GM19035 (cell line): ENCODE measurements around the gene RPL35A.
"Not testable (repeated sequence)": the region's sequence is repeated elsewhere in the genome, so short reads cannot be mapped to it uniquely, and the experiment has no call there.

Source experiments
- ATAC-seq: cut with Tn5 transposase; IDR thresholded peaks from one replicate; pipeline ENCODE4 v1.9.1; 2021; ENCODE audit not compliant: unreplicated experiment

RPL35A gene

DNA sequence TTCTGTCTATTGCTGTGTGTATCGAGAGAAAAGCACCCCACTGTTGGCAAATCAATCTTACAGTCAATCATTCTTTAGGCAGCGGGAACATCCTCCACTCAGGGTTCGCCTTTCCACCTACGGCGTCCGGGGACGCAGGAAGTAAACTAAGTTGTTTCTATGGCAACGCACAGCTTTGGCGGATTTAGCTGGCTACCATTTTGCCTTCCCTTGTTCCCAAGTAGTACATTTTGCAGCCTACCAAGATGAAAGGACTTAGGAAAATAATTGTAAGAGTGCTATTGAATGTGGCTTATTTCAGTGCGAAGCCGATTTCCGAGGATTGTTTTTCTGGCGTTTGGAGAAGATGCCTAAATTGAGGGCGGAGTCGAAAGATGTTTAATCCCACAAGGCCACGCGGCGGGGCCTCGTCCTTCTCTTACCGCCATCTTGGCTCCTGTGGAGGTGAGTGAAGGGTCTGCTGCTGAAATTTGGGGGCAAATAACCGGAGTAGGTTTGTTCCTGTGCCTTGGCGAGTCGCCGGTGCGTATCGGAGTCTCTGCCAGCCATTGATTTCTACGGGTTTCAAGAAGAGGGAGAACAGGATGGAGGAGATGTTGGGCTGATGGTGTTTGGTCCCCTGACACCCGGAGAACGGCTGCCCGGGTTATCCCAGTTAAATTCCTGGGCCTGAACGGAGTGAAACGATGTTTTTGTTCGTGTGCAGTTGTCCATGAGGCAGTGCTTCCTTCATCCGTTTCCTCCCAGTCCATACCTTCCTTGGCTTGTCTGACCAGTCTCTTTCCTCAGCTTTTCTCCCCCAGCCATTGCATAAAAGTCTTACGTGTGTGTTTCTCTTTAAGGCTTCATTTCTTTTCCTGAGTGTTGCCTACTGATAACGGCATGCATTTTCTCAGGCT lies at the start of gene RPL35A:
RPL35A (plus strand) TSS at position 413 of the 899 bp plus-strand sequence. CDS start 778 bp downstream, outside the sequence.
- ATAC-seq: peak; percentile 88

DNA sequence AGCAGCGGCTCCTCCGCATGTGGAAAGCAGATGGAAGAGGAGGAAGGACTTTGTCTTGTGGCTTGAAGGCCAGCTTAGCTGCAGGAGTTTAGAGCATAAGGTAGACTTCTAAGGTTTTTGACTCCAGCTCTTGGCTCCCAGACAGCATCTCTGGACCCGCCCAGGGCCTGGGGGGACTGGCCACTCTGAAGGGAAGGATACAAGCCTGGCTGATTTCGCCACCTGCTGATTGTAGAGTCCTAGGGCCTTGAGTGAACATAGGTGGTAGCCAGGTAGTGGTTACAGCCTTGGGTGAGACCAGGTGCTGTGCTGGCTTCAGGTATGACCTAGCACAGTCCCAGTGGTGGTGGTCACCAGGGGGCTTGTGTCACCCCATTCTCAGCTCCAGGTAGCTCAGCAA lies 48.4 kb upstream of the RPL35A start:
- ATAC-seq: no peak

- ATAC-seq: peak; percentile 83
Observed at GRCh38 chr3:197906023-197906849, 43.8 kb upstream of the RPL35A start.

- no peak for ATAC-seq
Observed at GRCh38 chr3:197906850-197907187, 43.2 kb upstream of the RPL35A start.

DNA sequence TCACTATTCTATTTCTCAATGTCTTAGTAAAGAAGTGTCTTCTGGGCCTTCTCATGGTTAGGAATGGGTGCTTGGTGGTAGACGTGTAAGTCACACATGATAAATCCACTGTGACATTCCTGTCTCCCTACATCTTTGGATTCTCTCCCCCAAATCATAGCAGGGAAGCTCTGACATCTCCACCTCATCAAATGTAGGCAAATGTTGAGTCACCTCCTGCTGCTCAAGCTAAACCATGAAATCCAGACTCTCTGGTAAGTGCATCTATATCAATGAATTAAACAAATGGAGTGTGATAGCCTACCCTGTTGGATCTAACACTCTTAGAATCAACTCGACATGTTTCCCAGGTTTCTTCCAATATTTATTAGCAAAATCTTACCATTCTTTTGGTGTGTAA lies 42.8 kb upstream of the RPL35A start:
- no peak for ATAC-seq

- ATAC-seq: not testable (repeated sequence)
Observed at GRCh38 chr3:197908550-197908949, 41.4 kb upstream of the RPL35A start.

GRCh38 chr3:197908957-197909701 lies 40.9 kb upstream of the RPL35A start:
- no peak for ATAC-seq

DNA sequence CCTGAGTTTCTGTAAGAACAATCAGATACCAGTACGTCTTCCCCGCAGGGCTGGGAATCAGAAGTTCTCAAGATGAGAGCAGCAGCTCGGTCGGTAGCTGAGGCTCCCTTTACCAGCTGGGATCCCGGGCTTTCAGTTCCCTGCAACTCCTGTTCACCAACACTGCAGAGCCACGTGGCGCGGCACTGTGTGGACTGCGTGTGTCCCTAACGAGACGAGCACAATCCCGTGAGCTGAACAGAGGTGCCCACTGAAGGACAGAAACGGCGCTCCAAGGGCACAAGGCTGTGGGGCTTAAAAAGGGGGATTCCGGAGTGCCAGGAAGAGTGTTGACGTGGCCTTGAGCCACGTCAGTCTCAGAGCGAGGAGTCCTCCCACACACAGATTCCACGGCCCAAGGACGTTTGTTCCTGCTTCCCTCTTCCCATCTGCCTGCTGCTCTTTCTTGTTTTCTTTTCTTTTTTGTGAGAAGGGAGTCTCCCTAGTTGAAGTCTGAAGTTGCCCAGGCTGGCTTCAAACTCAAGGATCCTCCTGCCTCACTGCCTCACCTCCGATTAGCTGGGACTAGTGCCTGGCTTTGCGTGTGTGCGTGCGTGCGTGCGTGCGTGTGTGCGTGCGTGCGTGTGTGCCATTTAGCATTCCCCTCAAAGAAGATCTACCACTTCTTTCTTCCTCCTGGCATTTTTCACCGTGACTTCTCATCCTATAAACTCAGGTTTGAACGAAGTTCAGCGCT lies 37.1 kb upstream of the RPL35A start:
- no peak for ATAC-seq

DNA sequence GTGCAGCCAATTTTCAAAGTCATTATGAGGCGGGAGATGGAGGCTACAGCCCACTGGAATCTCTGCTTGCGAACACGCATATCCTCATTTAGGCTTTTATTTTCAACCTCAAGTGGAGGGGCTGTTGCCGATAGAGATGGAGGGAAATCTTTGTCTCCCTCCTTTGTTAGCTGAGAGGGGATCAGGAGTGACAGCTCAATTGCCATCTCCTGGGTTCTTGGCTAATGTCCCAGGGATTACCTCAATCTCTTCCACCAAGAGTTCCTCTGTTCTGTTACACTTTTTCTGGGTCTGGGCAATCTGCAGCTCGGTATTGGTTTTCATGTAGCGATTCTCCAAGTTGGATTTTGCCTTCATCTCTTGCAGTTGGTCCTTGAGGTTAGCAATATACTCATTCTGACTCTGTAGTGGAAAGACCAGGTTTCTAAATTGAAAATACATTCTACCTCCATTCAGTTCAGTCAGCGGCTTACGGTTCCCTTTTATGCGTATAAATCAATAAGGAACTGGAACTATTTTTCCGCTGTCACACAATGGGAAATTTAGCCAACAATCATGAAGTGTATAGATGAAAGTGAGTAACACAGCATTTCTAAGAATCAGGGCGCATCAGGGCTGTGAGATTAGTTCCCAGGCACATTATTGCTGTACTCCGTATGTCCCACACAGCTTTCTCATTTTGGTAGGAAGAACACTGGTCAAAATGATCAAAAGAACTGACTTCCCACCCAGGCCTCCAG lies 36.2 kb upstream of the RPL35A start:
- no peak for ATAC-seq

DNA sequence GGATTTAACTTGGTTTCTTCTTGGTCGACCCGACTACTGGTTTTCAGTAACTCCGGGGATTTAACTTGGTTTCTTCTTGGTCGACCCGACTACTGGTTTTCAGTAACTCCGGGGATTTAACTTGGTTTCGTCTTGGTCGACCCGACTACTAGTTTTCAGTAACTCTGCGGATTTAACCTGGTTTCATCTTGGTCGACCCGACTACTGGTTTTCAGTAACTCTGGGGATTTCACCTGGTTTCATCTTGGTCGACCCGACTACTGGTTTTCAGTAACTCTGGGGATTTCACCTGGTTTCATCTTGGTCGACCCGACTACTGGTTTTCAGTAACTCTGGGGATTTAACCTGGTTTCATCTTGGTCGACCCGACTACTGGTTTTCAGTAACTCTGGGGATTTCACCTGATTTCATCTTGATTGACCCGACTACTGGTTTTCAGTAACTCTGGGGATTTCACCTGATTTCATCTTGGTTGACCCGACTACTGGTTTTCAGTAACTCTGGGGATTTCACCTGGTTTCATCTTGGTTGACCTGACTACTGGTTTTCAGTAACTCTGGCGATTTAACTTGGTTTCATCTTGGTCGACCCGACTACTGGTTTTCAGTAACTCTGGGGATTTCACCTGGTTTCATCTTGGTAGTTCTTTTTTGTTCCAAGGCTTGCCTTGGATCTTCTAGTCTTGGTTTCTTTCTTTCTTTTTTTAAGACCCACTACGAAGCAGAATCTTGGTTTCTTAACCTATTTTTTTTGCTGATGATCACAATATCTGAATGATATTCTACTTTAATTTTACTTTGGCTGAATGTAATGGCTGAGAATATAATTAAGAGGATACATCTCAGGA lies 28.3 kb upstream of the RPL35A start:
- ATAC-seq: not testable (repeated sequence)

DNA sequence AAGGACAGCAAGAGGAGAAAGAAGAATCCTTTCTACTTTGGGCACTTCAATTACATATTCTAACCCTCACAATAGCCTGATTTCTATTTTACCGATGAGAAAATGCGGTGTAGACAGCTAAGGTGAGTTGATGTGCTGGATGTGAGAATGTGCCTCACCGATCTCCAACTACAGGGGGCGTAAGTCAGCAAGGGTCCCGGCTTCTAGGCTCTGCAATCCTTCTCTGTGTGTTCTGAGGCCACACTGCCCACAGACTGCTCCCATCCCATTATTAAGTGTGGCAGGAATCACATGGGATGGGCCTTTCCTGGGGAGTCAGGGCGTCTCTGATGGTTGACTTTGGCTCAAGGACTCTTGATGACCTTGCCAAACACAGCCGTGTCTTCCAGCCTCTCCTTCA lies 23.6 kb upstream of the RPL35A start:
- no peak for ATAC-seq

- not testable (repeated sequence) for ATAC-seq
Observed at GRCh38 chr3:197927578-197927977, 22.4 kb upstream of the RPL35A start.

GRCh38 chr3:197936819-197937384 lies 13.1 kb upstream of the RPL35A start:
- ATAC-seq: no peak

DNA sequence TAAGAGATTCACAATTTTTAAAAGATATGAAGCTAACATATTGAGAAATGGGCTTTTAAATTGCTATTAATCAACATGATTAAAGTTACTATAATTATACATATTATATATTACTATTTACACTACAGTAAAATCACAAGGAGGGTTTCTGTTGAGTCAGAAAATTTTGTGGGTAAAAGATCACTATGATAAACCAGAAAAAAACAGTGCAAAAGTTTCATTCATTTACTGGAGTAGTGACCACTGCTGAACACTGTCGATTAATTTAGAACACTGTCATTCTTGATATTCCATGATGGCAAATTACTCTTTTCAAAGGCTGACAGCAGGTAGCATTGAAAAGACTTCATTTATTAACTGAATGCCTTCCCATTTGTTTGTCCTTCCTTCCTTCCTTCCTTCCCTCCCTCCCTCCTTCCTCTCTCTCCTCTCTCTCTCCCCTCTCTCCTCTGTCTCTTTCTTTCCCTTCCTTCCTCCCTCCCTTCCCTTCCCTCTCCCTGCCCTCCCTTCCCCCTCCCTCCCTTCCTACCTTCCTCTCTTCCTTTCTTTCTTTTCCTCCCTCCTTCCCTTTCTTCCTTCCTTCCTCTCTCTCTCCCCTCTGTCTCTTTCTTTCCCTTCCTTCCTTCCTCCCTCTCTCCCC lies 9.1 kb upstream of the RPL35A start:
- ATAC-seq: no peak

- no peak for ATAC-seq
Observed at GRCh38 chr3:197942956-197943556, 6.9 kb upstream of the RPL35A start.

DNA sequence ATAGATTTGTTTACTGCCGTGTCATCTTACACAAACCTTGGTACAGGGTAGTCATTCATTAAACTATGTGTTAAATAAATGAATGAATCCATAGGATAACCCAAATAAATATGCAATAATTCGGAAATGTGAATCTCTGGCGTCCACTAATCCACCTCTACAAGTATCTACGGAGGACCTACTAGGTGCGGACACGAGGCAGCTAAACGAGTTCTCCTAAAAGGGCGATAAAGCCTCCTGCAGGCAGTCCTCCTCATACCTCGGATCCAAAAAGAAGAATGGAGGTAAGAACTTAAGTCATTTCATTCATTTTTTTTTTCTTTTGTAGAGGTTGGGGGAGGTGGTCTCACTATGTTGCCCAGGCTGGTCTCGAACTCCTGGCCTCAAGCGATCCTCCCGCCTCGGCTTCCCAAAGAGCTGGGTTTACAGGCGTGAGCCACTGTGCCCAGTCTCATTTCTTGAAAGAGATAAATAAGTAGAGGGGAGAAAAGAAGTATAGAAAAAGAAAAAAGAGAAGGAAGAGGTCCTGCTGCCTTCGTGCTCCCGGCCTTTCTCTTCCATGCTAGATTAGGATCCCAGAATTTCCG lies 706 bp upstream of the RPL35A start:
- peak; percentile 1 for ATAC-seq

GRCh38 chr3:197950677-197951061 lies 679 bp downstream of the RPL35A start:
- no peak for ATAC-seq
